ENCODE data around the gene PKP4. TPM values are rescaled to one million over a fixed set of nuclear protein-coding genes. Genes with fewer than 3 reads are reported as not detected.

Gene PKP4
- total RNA-seq, 1 donor from 2014 or later = 64.9 TPM

DNA sequence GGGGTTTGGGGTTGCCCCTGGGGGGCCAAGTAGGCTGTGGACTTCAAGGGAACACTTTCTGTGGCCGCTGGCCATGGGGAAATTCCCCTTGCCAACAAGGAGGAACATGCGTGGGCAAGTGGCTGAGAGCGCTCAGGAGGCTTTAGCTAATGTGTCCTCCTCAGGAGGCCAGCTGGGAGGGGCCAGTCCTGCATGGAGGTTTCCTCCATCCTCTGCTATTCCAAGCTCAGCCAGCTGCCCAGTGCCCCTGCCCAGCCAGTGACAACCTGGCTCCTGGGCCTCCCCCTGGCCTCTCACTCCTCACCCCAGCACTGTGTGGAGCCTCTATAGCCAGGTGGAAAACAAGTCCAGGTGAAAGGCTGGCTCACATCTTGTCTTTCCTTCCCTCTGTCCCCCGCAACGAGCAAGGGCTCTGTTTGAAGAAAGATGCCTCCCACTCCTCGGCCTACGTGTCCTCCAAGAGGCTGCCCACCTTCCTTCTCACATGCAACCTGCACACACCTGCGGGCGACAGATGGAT, 273.9 kb downstream of the PKP4 start:
- Mint-ChIP-seq H3K9me3 (ENCODE audit: unreplicated experiment) (no peaks in the 10 kb centered on the region), H3K36me3 (ENCODE audit: low read depth, unreplicated experiment) (no peaks in the 10 kb centered on the region), H3K27ac (ENCODE audit: unreplicated experiment) (no peak overlapping the region), H3K4me1 (ENCODE audit: unreplicated experiment) (peaks cover 5% of the 10 kb centered on the region), H3K27me3 (ENCODE audit: unreplicated experiment) (peaks cover 4% of the 10 kb centered on the region), H3K4me3 (ENCODE audit: unreplicated experiment) (no peak overlapping the region)
- TF ChIP-seq, protein P1, sequence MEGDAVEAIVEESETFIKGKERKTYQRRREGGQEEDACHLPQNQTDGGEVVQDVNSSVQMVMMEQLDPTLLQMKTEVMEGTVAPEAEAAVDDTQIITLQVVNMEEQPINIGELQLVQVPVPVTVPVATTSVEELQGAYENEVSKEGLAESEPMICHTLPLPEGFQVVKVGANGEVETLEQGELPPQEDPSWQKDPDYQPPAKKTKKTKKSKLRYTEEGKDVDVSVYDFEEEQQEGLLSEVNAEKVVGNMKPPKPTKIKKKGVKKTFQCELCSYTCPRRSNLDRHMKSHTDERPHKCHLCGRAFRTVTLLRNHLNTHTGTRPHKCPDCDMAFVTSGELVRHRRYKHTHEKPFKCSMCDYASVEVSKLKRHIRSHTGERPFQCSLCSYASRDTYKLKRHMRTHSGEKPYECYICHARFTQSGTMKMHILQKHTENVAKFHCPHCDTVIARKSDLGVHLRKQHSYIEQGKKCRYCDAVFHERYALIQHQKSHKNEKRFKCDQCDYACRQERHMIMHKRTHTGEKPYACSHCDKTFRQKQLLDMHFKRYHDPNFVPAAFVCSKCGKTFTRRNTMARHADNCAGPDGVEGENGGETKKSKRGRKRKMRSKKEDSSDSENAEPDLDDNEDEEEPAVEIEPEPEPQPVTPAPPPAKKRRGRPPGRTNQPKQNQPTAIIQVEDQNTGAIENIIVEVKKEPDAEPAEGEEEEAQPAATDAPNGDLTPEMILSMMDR (IDR thresholded peaks at IDR 0.05; ENCODE audit: unreplicated experiment) = no peak
- DNase-seq (ENCODE audit: low spot score) = no peak

DNA sequence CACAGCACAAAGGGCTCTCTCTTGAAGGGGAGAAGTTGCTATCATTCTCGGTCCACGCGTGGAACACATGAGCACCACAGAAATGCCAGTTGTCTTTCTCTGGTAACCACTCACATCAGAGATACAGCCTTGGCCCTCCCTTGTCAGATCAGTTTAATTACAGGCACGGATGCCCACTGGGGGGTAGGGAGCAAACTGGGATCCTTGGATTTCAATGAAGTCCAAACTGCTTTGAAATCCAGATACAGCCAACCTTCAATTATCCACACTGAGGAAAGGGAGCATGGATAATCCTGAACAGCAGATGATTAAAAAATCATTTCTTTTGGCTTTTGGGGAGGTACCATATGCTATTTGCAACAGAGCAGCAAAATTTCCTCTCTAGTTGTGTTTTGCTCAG, 274.6 kb downstream of the PKP4 start:
- Mint-ChIP-seq H3K27me3 (ENCODE audit: unreplicated experiment) (peaks cover 4% of the 10 kb centered on the region), H3K36me3 (ENCODE audit: low read depth, unreplicated experiment) (no peaks in the 10 kb centered on the region), H3K9me3 (ENCODE audit: unreplicated experiment) (no peaks in the 10 kb centered on the region), H3K4me3 (ENCODE audit: unreplicated experiment) (no peak overlapping the region), H3K27ac (ENCODE audit: unreplicated experiment) (no peak overlapping the region), H3K4me1 (ENCODE audit: unreplicated experiment) (peaks cover 5% of the 10 kb centered on the region)
- DNase-seq (ENCODE audit: low spot score) = no peak
- TF ChIP-seq, protein P1 (IDR thresholded peaks at IDR 0.05; ENCODE audit: unreplicated experiment) = no peak

Other genes with a start within 250 kb of the PKP4 start
- gene CCDC148, start 199 bp upstream of the PKP4 start, total RNA-seq (ENCODE audit: unreplicated experiment) = 2.2 TPM

Data from endothelial cell (in vitro differentiated cells).